GM19328 (cell line): ENCODE measurements around the gene HLA-DOB.
A peak's percentile ranks its signal among the peaks of the same experiment; 100 is the strongest.
"Not testable (repeated sequence)": the region's sequence is repeated elsewhere in the genome, so short reads cannot be mapped to it uniquely, and the experiment has no call there.

Experiments used
- ATAC-seq: cut with Tn5 transposase; IDR thresholded peaks from one replicate; pipeline ENCODE4 v1.9.1; 2021; ENCODE audit warnings: mild to moderate bottlenecking, moderate library complexity; ENCODE audit not compliant: unreplicated experiment

HLA-DOB gene

DNA sequence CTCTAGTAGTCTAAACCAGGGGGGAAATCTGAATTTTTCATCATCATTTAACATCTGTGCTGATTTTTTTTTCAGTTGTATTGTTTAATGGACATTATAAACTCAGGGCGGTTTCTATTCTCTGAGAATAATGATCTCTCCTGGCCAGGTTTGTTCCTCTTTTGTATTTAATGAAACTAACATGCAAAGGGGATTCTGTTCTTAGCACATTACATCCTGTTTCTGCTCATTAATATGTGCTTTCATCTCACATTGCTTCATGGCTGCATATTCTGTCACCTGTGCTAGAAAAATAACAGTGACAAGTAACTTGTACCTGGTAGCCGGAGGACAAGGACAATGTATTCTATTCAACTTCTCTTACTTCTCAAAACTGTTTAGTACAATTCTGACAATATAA, 806 bp downstream of the HLA-DOB start:
- ATAC-seq, result peak; percentile 48

DNA sequence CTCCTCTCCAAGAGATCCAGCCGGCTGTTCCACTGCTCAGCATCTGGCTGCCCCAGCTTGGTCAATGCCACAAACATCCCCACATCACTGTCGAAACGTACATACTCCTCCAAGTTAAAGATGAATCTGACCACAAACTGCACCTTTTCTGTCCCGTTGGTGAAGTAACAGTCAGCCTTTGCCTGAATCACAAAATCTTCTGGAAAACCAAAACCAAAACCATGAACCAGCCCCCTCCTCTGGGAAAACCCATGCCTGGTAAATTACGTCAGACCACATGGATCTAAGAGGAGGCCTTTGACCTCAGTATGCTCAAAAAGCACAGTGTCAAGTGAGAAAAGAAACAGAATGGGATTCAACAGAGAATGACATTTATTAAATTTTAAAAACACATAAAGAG, 1.7 kb downstream of the HLA-DOB start:
- ATAC-seq, result no peak

DNA sequence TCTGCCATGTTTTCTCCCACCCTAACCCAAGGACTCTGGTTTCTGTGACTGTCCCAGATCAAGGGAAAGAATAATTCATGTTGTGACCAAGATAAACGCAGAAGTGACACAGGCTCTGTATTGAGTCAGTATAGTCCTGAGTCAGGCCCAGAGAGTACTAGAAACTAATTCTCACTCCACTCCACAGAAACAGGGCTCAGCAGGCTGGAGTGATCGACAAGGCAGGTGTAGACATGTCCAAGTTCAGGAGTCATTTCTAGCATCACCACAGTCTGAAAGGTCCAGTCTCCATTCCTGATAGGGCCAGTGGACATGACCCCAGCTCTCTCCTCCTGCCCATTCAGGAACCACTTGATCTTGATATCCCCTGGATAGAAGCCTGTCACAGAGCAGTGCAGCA, 2.7 kb downstream of the HLA-DOB start:
- no peak for ATAC-seq

DNA sequence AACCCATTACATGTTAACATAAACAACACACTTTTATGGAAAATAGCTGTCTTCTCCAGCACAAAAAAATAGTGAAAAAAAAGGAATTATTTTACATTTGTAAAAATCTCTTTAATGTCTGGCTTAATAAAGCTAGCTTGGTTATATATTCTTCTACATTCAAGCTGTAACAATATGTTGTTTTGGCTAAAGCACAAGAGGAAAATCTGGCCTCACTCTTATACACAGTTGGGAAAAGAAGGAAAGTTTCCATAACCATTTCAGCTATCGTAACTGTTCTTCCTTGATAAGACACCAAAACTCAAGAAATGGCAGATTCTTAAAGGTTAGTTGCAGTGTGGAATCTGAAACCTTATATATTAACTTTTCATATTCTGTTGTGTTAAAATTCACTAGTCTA, 7.6 kb downstream of the HLA-DOB start:
- no peak for ATAC-seq

DNA sequence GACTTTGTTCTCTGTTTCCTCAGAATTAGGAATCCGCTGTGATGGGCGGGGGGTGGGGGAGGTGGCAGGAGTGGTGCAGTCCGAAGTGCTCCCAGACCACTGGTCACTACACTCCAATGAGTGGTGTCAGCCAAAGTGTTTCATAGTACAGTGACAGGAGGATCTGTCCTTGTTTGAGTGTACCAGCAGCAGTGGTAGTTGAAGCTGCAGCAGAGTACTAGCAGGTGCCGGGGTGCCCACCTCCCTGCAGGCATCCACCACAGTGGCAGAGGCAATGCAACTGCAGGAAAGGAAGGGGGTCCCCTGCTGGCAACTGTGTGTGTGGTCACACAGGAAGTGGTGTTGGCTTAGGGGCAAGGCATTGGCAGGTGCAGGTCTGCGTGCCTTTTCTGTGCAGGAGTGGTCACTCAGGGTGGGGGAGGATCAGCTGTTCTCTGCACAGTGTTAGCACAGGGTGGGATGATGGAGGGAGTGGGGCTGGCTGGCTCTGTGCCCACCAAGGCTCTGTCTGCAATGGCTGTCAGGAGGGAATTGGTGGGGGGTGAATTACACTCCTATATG, 9.7 kb downstream of the HLA-DOB start:
- ATAC-seq, result no peak

DNA sequence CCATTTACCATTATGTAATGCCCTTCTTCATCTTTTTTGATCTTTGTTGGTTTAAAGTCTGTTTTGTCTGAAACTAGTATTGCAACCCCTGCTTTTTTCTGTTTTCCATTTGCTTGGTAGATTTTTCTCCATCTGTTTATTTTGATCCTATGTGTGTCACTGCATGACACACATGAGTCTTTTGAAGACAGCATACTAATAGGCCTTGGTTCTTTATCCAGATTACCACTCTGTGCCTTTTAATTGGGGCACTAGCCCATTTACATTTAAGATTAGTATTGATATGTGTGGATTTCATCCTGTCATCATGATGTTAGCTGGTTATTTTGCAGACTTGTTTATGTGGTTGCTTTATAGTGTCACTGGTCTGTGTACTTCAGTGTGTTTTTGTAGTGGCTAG, 11.4 kb downstream of the HLA-DOB start:
- not testable (repeated sequence) for ATAC-seq

DNA sequence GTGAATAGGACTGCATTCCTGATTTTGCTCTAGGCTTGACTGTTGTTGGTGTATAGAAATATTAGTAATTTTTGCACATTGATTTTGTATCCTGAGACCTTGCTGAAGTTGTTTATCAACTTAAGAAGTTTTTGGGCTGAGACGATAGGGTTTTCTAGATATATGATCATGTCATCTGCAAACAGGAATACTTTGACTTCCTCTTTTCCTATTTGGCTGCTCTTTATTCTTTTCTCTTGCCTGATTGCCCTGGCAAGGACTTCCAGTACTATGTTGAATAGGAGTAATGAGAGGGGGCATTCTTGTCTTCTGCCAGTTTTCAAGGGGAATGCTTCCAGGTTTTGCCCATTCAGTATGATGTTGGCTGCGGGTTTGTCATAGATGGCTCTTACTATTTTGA, 13.4 kb downstream of the HLA-DOB start:
- ATAC-seq, result no peak

DNA sequence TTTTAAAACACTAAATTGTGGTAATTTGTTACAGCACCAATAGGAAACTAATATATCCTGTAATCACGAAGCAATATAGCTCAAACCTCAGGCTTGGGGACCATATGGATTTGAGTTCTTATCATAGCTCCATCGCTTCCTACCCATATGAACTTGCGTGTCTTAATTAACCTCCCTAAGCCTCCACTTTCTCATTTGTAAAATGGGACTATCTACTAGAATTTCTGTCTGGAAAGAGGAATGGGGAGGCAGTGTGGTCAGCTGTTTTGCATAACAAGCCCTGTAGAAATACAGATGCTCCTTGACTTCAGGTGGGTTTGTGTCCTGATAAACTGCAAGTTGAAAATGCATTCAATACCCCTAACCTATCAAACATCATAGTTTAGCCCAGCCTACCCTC, 17.1 kb downstream of the HLA-DOB start:
- no peak for ATAC-seq

DNA sequence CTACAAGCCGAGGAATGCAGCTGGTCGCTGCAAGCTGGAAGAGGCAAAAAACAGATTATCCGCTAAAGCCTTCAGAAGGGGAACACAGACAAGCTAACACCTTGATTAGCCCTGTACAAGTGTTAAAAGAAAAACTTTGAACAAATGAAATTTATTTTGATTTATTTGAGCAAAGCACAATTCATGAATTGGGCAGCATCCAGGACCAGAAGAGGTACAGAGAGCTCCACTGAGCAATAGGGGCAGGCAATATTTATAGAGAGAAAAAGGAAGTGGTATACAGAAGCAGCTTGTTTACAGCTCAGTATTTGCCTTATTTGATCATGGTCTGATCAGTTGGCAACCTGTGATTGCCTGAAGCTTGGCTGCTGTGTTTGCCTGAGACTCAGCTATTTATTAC, 17.6 kb downstream of the HLA-DOB start:
- no peak for ATAC-seq

DNA sequence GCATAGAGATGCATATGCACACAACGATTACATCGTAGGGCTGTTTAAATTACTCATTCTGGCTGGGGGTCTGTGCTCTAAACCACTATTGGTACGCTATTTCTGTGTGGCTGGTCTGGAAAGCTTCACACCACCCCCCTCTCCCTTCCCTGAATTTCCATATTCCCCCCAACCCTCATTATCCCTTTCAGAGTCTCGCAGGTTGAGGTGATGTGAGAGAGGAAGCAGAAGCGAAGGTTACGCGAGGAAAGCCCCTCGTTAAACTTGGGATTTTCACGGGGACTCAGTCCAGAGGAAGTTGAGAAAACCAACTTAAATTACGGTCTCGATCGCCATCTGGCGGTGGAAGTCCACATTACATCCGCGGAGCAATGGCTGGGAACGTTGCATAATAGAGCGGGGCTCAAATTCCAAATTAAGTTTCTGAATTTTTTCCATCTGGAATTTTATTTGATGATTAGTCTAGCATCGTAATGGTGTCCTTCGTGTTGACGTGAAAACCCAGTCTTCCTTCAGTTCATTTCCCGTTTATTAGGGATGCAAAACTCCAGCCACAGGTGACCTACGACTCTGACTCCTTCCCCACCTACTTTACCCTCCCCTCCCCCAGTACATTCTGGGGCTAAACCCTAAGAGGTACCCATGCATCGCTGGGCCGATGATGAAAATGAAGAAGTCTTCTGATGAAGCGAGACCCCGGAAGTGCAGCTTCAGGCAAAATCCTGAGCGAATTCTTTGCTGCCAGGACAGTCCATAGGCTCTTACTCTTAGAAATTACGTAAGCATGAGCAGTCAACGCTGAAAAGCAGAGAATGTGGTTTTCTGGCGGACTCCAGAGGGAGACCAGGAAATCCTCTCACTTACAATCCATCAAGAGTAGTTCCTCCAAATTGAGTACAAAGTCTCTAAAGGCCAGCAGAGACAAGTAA, 19.7 kb downstream of the HLA-DOB start:
- ATAC-seq, result no peak

DNA sequence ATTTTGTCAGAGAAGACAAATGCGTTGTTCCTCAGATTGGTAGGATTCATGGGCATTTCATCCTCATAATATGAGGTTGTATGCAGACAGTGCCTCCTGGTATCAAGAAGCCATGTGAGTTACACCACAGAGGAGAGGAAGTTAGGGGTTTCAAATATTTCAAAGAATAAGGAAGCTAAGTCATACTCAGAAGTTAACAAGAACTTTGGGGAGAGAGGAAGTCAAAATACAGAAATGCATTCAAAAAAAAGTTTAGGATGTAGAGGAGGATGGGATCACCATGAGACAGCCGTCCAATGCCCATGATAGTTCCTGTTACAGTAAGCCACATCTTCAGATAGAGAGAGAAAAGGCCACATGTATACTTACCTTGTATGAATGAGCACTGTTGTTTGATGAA, 22.3 kb downstream of the HLA-DOB start:
- no peak for ATAC-seq

DNA sequence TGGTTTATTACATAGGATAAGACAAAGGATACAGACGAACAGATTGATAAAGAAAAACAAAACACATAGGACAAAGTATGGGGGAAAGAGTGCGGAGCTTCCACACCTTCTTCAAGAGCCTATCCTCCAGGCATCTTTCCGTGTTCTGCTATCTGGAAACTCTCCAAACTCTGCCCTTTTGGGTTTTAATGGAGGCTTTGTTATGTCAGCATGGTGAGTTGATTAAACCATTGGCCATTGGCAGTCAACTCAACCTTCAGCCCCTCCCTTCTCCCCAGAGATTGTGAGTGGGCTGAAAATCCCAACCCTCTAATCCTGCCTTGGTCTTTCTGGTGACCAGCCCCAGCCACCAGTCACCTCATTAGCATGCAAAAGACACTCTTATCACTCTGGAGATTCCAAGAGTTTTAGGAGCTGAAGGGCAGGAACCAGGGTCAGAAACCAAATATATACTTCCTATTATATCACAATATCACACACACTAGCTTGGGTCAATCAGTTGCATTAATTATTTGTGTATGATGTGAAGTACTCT, 23.8 kb downstream of the HLA-DOB start:
- no peak for ATAC-seq

DNA sequence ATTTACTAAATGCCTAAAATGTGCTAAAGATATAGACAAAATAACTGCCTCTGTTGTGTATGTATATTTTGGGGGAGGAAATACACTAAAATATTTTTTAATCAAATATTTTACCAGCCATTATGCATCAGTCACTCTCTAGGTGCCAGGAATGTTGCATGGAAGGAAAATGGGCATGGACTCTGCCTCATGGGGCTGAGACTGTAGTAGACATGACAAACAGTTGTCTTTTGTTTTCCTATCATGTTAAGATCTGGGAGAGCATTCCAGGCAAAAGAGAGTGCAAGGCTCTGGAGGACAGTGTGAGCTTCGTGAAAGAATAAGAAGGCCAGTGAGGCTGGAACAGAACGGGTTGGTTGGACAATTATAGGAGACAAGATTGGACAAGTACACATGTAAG, 26.5 kb downstream of the HLA-DOB start:
- ATAC-seq, result no peak

DNA sequence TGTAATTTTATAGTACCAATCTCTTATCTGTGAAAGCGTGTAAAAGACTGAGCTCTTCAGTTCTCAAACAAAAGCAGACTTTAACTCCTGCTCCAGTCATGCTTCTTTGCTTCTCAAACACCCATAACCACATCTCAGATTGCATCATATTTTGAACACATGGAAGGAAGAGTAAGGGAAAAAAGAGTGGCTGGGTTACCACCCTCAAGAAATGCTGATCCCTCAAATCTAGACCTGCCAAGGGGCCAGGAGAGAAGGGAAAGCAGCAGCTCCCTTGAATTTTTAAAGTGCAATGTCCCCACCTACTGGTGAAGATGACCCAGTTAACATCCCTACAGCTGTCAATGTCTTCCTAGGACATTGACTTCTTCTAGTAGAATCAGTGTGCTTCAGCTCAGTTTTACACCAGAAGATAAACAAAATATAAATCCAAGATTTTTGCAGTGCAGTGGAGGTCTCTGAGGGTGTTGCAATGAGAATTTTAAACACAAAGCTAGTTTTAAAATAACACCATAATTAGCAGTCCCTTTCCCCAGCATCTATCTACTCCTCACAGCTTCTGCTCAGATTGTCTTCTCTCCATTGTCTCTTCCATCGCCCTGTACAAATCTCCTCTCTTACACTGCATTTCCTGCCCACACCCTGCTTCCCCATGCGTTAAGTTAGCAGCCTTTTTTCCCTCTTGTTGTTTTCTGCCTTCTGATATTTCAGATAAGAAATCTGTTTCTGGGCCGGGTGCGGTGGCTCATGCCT, 30.8 kb downstream of the HLA-DOB start:
- no peak for ATAC-seq

DNA sequence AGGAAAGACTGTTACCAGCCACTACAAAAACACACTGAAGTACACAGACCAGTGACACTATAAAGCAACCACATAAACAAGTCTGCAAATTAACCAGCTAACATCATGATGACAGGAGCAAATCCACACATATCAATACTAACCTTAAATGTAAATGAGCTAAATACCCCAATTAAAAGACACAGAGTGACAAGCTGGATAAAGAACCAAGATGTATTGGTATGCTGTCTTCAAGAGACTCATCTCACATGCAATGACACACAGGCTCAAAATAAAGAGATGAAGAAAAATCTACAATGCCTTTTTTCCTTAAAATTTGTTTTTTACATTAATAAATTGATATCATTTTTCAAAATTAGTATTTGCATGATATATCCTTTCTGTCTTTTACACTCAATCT, 33.9 kb downstream of the HLA-DOB start:
- ATAC-seq, result not testable (repeated sequence)

DNA sequence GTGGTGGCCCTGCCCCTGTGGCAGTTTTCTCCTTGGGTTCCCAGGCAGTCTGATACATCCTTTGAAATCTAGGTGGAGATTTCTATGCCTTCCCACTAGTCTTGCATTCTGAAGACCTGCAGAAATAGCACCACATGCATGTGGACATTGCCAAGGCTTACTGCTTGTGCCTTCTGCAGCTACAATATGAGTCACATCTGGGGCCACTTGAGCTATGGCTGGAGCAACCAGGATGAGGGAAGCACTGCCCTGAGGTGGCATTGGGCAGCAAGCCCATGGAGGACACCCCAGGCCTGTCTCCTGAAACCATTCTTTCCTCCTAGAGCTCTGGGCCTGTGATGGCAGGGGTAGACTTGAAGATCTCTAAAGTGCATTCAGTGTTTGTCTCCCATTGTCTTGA, 37.8 kb downstream of the HLA-DOB start:
- no peak for ATAC-seq

DNA sequence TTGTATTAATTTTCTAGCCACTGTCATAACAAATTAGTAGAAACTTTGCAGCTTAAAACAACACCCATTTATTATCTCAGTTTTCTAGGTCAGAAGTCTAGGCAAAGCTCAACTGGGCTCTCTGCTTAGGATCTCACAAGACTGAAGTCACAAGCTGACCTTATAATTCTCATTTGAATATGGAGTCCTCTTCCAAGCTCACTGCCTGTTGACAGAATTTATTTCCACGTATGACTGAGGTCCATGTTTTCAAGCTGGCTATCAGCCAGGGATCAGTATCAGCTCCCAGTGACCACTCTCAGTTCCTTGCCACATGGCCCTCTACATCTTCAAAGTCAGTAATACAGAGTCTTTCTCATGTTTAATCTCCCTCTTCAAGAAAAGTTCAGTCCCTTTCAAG, 41.7 kb downstream of the HLA-DOB start:
- ATAC-seq, result no peak

DNA sequence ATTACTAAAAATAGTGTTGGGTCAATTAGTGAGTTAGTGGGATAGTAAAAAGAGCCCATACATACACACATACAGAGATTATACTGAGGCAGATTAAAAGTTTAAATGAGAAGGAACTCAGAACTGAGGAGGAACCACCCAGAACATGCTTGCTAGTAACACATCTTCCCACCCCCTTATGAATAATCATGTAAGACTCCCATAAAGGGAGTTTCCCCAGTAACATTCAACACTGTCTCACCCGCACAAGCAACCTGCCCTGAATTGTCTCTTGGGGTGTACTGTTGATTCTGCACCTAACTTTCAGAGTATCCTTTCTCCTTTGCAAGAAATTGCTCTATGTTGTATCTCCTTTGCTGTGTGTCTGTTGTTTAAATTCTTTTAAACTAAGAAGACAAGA, 42.4 kb downstream of the HLA-DOB start:
- ATAC-seq, result no peak

DNA sequence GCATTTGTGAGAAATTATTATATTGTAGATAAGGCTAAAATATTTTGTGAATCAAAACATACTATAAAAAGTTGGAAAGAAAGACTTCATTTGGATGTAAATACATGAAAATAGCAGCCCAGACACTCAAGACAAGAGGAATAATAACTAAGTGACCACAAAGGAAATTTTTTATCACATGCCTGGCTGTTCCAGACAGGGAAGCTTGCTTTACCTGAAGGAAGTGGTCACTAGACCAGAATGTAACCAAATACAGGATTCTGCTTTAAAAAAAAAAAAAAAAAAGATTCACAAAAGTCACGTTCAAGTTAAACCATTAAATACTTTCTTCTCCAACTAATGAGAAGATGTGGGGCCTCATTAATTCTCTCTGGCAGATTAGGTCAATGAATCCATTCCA, 44.1 kb downstream of the HLA-DOB start:
- no peak for ATAC-seq

DNA sequence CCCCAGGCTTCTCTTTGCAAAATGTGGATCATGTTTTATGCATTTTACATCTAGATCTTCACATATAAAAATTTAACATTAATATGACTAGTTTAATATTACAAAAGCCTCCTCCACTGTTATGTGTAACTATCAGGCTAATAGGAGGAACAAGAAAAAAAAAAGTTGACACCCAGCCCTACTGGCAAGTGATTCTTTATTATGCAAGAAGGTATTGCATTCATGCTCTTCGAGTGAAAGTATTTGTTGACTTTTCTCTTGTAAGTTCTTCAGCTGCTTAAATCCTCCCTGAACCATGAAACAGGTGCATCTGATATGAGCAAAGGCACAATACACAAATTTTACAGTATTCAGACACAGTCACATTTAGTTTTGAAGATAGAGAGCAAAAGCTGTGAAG, 52.8 kb downstream of the HLA-DOB start:
- no peak for ATAC-seq

DNA sequence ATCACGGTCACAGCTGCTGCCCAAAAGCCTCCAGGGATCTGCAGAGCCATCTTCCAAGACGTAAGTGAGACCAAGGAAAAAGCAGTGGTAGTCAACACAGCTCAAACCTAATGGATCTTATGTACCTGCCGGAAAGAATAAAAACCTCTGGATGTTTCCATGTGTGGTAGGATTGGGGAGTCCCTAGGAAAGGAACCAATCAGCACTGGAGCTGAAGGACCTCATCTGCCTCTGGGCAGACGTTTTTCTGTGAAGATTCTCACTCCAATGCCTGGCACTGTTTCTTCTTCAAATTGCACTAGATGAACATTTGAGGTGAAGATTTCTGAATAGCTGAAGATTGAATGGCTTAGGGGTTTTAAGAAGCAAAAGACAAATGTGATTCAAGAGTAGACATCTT, 53.4 kb downstream of the HLA-DOB start, which contains the start of gene HLA-DQB2:
Gene HLA-DQB2, minus strand, starts transcription at position 112 of the 400 bp plus-strand sequence. Its CDS starts 62 bp downstream, at position 50.
- ATAC-seq, result no peak
